Panc1 (cell line): ENCODE data around the gene FBXW4. TPM values are rescaled to one million over a fixed set of nuclear protein-coding genes. Genes with fewer than 3 reads are reported as not detected.

Experiments
- ATAC-seq: fragments of 200-7000 bp; cut with Tn5 transposase; 2 replicates; pipeline ENCODE4 v1.9.1; 2020; ENCODE audit warnings: mild to moderate bottlenecking, moderate library complexity
- BruUV-seq: library from RNA; stranded (reverse); fragments of 400-500 nt; replicated peaks from 2 replicates; lab custom pipeline; 2021; lab: Mats Ljungman, UMichigan
- CTCF ChIA-PET: fragments of 300-600 bp; sonication (Branson Sonifier 250); formaldehyde crosslinking; loops from one replicate; lab custom pipeline; 2022; ENCODE audit warnings: antibody characterized with exemption; lab: Charles Lee
- POLR2A ChIA-PET: fragments of 300-600 bp; sonication (Branson Sonifier 250); formaldehyde crosslinking; loops from one replicate; lab custom pipeline; 2022; ENCODE audit warnings: antibody characterized with exemption; lab: Charles Lee
- DNase-seq: peaks from one replicate; pipeline ENCODE4 v3.0.0-alpha.2; 2010; ENCODE audit warnings: low read depth, low spot score
- H3K27ac ChIP-seq: 2 replicates; pipeline ENCODE4 v1.5.1; 2011; ENCODE audit warnings: mild to moderate bottlenecking, low read length, inconsistent platforms
- H3K27me3 ChIP-seq: fragments of 200-500 bp; sonication (Bioruptor generic); 2 replicates; pipeline ENCODE4 v1.6.0; 2014; ENCODE audit warnings: low read length, inconsistent platforms; ENCODE audit not compliant: control insufficient read depth, insufficient read depth
- H3K36me3 ChIP-seq: fragments of 200-500 bp; sonication (Bioruptor generic); 2 replicates; pipeline ENCODE4 v1.5.1; 2014; ENCODE audit warnings: inconsistent platforms, mild to moderate bottlenecking, low read length, moderate library complexity; ENCODE audit not compliant: control insufficient read depth, insufficient read depth
- H3K4me1 ChIP-seq: 2 replicates; pipeline ENCODE4 v1.5.1; 2011; ENCODE audit warnings: inconsistent platforms, mild to moderate bottlenecking, low read length, moderate library complexity; ENCODE audit not compliant: control insufficient read depth, insufficient read depth
- H3K4me3 ChIP-seq, 2 experiments: 2 replicates each; pipeline ENCODE4 v1.5.1; 2011 to 2012; ENCODE audit warnings: low read depth in 2 of 2, low read length in 2 of 2, mild to moderate bottlenecking in 2 of 2, inconsistent platforms in 1 of 2, moderate library complexity in 1 of 2
- H3K9me3 ChIP-seq: fragments of 200-500 bp; sonication (Bioruptor generic); 2 replicates; pipeline ENCODE4 v1.5.1; 2014; ENCODE audit warnings: low read depth, mild to moderate bottlenecking, inconsistent platforms, low read length, moderate library complexity; ENCODE audit not compliant: control insufficient read depth, insufficient read depth
- CTCF ChIP-seq: fragments of 450-650 bp; IDR thresholded peaks from 2 replicates; pipeline ENCODE4 v1.5.1; 2017; ENCODE audit warnings: mild to moderate bottlenecking
- POLR2AphosphoS5 ChIP-seq: IDR thresholded peaks from 2 replicates; pipeline ENCODE4 v1.6.1; 2012; ENCODE audit warnings: mild to moderate bottlenecking, low read depth, low read length, moderate library complexity
- REST ChIP-seq, 2 experiments: IDR thresholded peaks; 2 replicates each; pipeline ENCODE4 v1.6.1; 2011 to 2012; ENCODE audit warnings: low read depth in 2 of 2, control low read depth in 1 of 2, low read length in 1 of 2, mild to moderate bottlenecking in 1 of 2, moderate library complexity in 1 of 2; ENCODE audit not compliant: insufficient read depth in 1 of 2
- SIN3A ChIP-seq: IDR thresholded peaks from 2 replicates; pipeline ENCODE4 v1.6.1; 2012; ENCODE audit warnings: low read depth, mild to moderate bottlenecking, low read length, moderate library complexity, borderline replicate concordance; ENCODE audit not compliant: insufficient read depth
- TCF7L2 ChIP-seq: IDR thresholded peaks from 2 replicates; pipeline ENCODE4 v1.6.1; 2011; ENCODE audit warnings: mild to moderate bottlenecking, low read depth, low read length, inconsistent platforms
- in situ Hi-C: cut with HindIII; loops from 2 replicates; pipeline ENCODE4 v1.10.0; 2016; ENCODE audit warnings: low sequenced_read_pairs, low pct_unique_long_range_greater_than_20kb
- intact Hi-C: fragments of 100-400 bp; cut with micrococcal nuclease; formaldehyde crosslinking; loops from one replicate; pipeline ENCODE4 v1.10.0; 2022; ENCODE audit not compliant: unreplicated experiment
- total RNA-seq: library from RNA; stranded (reverse); gene quantifications from one replicate; pipeline ENCODE4 v1.2.1, GENCODE V29; 2021; ENCODE audit not compliant: unreplicated experiment

FBXW4 gene
- total RNA-seq, 1 experiment from 2014 or later = 61.5 TPM

GRCh38 chr10:101562231-101562630 lies 132.7 kb downstream of the FBXW4 start:
- intact Hi-C loops (no loop called here), in situ Hi-C loops (no loop called here)
- no peak overlapping the region for H3K27ac ChIP-seq
- H3K36me3 ChIP-seq = no peaks in the 10 kb centered on the region
- POLR2A ChIA-PET = no interaction called here
- ATAC-seq (no peak), DNase-seq (no peak)
- H3K4me3 ChIP-seq = no peak overlapping the region
- TF ChIP-seq SIN3A = no peak
- TF ChIP-seq REST (IDR thresholded peaks at IDR 0.05; ENCODE audit: insufficient read depth in 1 of 2, low read depth in 2 of 2, low read length in 1 of 2) = no peak
- TF ChIP-seq POLR2AphosphoS5 = no peak
- no peak for TF ChIP-seq TCF7L2
- no peak for TF ChIP-seq CTCF
- CTCF ChIA-PET = no interaction called here
- H3K9me3 ChIP-seq = no peaks in the 10 kb centered on the region
- peaks cover 5% of the 10 kb centered on the region for H3K27me3 ChIP-seq
- BruUV-seq = no TSS peak
- no peaks in the 10 kb centered on the region for H3K4me1 ChIP-seq

DNA sequence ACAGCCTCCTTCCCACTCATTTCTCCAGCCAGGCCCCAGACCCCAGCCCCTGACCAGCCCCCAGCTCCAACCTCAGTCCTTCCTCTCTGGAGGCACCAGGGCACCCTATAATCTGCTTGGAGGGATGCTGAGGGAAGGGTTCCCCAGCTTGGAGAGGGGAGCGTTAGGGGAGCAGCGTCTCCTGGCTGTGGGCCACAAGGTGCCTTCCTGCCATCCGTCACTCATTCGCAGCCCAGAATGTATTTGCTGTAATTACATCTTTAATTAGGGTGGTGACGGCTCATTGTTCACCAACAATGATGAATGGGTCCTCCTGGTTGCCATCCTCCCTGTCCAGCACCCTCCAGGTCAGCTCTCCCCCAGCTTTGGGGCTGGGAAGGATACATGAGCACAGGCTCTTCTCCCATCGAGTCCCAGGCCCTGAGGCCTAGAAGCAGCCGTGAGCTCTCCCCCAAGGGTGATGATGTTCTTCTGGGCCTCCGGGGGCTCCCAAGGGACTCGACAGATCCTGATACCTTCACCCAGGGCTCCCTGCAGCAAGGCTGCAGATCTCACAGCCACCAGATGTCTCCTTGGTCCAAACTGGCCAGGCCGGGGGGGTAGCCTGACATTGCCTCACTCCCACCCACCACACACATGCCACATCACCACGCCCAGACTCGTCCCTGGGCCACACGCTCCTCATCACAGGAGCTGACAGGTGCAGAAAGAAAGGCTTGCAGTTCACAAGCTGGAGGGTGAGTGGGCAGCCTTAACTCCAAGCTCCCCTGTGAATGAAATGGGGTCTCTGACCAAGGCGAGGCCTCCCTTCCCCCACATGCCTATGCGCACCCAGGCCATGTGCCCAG lies 133.7 kb downstream of the FBXW4 start:
- CTCF ChIA-PET = interaction anchor here (0.6 kb wide), 1 partner anchor 15 kb away, joined by 7 read pairs; no protein-coding TSS in a partner anchor
- ATAC-seq = no peak
- no peaks in the 10 kb centered on the region for H3K4me1 ChIP-seq

More for the DNA sequence above, 133.7 kb downstream of the FBXW4 start:
- no peak for DNase-seq
- intact Hi-C loops = no loop called here
- Histone ChIP-seq H3K9me3 (no peaks in the 10 kb centered on the region), H3K27ac (no peak overlapping the region), H3K36me3 (no peaks in the 10 kb centered on the region), H3K27me3 (no peaks in the 10 kb centered on the region), H3K4me3 (no peak overlapping the region)
- TF ChIP-seq REST (IDR thresholded peaks at IDR 0.05; ENCODE audit: insufficient read depth in 1 of 2, low read depth in 2 of 2, low read length in 1 of 2) (no peak), TCF7L2 (no peak), POLR2AphosphoS5 (no peak), SIN3A (no peak), CTCF (no peak)
- POLR2A ChIA-PET = no interaction called here
- in situ Hi-C loops = no loop called here
- no TSS peak for BruUV-seq
